HCT116 (cell line): Measurements from ENCODE around the gene KANSL1.

Experiments used
- CTCF ChIP-seq, 3 experiments: fragments of 200-600 bp in 1 of 3; sonication (generic) in 1 of 3; IDR thresholded peaks in 2 of 3; conservative IDR thresholded peaks in 1 of 3; 2 replicates each; pipeline ENCODE4 v1.5.1; 2012 to 2017; ENCODE audit warnings: low read depth in 2 of 3, low read length in 2 of 3, antibody characterized with exemption in 1 of 3, borderline replicate concordance in 1 of 3, control low read depth in 1 of 3, mild to moderate bottlenecking in 1 of 3, mixed read lengths in 1 of 3, mixed run types in 1 of 3, moderate library complexity in 1 of 3; ENCODE audit not compliant: insufficient read depth in 1 of 3
- EZH2 ChIP-seq: fragments of 200-600 bp; sonication (generic); IDR thresholded peaks from 2 replicates; pipeline ENCODE4 v1.6.1; 2017; ENCODE audit warnings: antibody characterized with exemption, mixed run types
- EZH2phosphoT487 ChIP-seq: fragments of 200-600 bp; IDR thresholded peaks from 2 replicates; pipeline ENCODE4 v1.6.1; 2018; ENCODE audit warnings: antibody characterized with exemption, borderline replicate concordance
- MAX ChIP-seq: IDR thresholded peaks from 2 replicates; pipeline ENCODE4 v1.6.1; 2012
- POLR2A ChIP-seq: IDR thresholded peaks from 2 replicates; pipeline ENCODE4 v1.7.0; 2011; ENCODE audit warnings: borderline replicate concordance; ENCODE audit not compliant: insufficient read depth, insufficient read length; ENCODE audit errors: extremely low read depth
- SP1 ChIP-seq: IDR thresholded peaks from 2 replicates; pipeline ENCODE4 v1.6.1; 2012; ENCODE audit warnings: low read depth
- TCF7L2 ChIP-seq: IDR thresholded peaks from 2 replicates; pipeline ENCODE4 v1.7.0; 2011; ENCODE audit warnings: borderline replicate concordance, inconsistent platforms; ENCODE audit not compliant: insufficient read depth, insufficient read length; ENCODE audit errors: extremely low read depth
- TF ChIP-seq, protein P1 (sequence below): IDR thresholded peaks from 2 replicates; pipeline ENCODE4 v1.6.1; 2012

DNA sequence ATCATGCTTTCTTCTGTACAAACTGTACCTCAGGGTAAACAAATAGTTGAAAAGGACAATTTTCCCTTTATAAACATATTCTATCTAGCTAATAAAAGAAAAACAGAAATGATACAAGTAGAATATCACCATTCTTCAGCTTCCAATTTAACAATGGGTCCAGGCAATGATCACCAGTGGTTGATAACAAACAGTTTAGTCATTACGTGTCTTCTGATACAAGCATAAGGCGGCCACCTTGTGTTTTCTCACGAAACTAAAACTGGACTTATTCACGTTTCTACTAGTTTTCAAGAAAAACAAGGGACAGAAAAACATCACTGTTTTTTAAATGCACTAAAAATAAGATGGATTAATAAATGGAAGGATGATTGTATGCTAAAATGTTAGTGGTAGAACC is 135.9 kb downstream of the KANSL1 start:
- no peak for TF ChIP-seq CTCF (IDR thresholded peaks at IDR 0.05 in 2 of 3, conservative IDR thresholded peaks at IDR 0.05 in 1 of 3; ENCODE audit: borderline replicate concordance in 1 of 3, insufficient read depth in 1 of 3, low read depth in 2 of 3, low read length in 2 of 3)
- TF ChIP-seq SP1: no peak
- no peak for TF ChIP-seq POLR2A
- no peak for TF ChIP-seq MAX
- TF ChIP-seq, protein P1, sequence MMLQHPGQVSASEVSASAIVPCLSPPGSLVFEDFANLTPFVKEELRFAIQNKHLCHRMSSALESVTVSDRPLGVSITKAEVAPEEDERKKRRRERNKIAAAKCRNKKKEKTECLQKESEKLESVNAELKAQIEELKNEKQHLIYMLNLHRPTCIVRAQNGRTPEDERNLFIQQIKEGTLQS: no peak
- TF ChIP-seq EZH2phosphoT487: no peak
- TF ChIP-seq EZH2: no peak
- TF ChIP-seq TCF7L2: no peak
